Keratinocyte (primary cell): ENCODE results near the gene RPL23. TPM values are rescaled to one million over a fixed set of nuclear protein-coding genes. Genes with fewer than 3 reads are reported as not detected.

ENCODE experiments used
- DNase-seq: peaks from one replicate; pipeline ENCODE4 v3.0.0-alpha.2; 2011; ENCODE audit warnings: low read depth, missing footprints, low spot score
- FAIRE-seq: peaks from 2 replicates; lab custom pipeline; 2011; peaks lifted over from hg19 to GRCh38; lab: Jason Lieb, UNC
- H2AFZ ChIP-seq: 2 replicates; pipeline ENCODE4 v1.6.0; 2012; ENCODE audit warnings: low read length, control low read depth, inconsistent platforms; ENCODE audit not compliant: control insufficient read depth
- H3K27ac ChIP-seq: 2 replicates; pipeline ENCODE4 v1.5.1; 2011; ENCODE audit warnings: low read length; ENCODE audit not compliant: control insufficient read depth, insufficient read depth
- H3K27me3 ChIP-seq: 3 replicates; pipeline ENCODE4 v1.6.0; 2011; ENCODE audit warnings: low read length; ENCODE audit not compliant: control insufficient read depth, insufficient read depth; ENCODE audit errors: extremely low read depth
- H3K36me3 ChIP-seq, 2 experiments: 2 replicates in 1 of 2; 3 replicates in 1 of 2; pipeline ENCODE4 v1.5.1; 2011; ENCODE audit warnings: low read length in 2 of 2, mild to moderate bottlenecking in 1 of 2; ENCODE audit not compliant: control insufficient read depth in 2 of 2, insufficient read depth in 2 of 2; ENCODE audit errors: extremely low read depth in 1 of 2
- H3K4me1 ChIP-seq: 3 replicates; pipeline ENCODE4 v1.5.1; 2011; ENCODE audit warnings: low read length; ENCODE audit not compliant: control insufficient read depth, insufficient read depth; ENCODE audit errors: extremely low read depth
- H3K4me2 ChIP-seq: 3 replicates; pipeline ENCODE4 v1.6.0; 2011; ENCODE audit warnings: low read depth, low read length; ENCODE audit not compliant: control insufficient read depth, insufficient read depth; ENCODE audit errors: extremely low read depth
- H3K4me3 ChIP-seq, 3 experiments: fragments of 200-600 bp in 1 of 3; sonication (generic) in 1 of 3; 2 replicates in 2 of 3; 3 replicates in 1 of 3; pipeline ENCODE4 v1.5.1; 2011 to 2016; ENCODE audit warnings: low read length in 3 of 3, mild to moderate bottlenecking in 3 of 3, control low read depth in 2 of 3, inconsistent platforms in 1 of 3, low read depth in 1 of 3, mixed read lengths in 1 of 3, mixed run types in 1 of 3, moderate library complexity in 1 of 3; ENCODE audit not compliant: control insufficient read depth in 2 of 3, insufficient read depth in 2 of 3; ENCODE audit errors: extremely low read depth in 1 of 3
- H3K79me2 ChIP-seq: 2 replicates; pipeline ENCODE4 v1.6.0; 2012; ENCODE audit warnings: low read length; ENCODE audit not compliant: control insufficient read depth, insufficient read depth
- H3K9ac ChIP-seq: 3 replicates; pipeline ENCODE4 v1.6.0; 2011; ENCODE audit warnings: low read length; ENCODE audit not compliant: control insufficient read depth, insufficient read depth; ENCODE audit errors: extremely low read depth
- H3K9me1 ChIP-seq: 3 replicates; pipeline ENCODE4 v1.6.0; 2011; ENCODE audit warnings: low read length; ENCODE audit not compliant: control insufficient read depth, insufficient read depth; ENCODE audit errors: extremely low read depth
- H3K9me3 ChIP-seq: 2 replicates; pipeline ENCODE4 v1.5.1; 2012; ENCODE audit warnings: low read depth, low read length; ENCODE audit not compliant: control insufficient read depth
- H4K20me1 ChIP-seq: 3 replicates; pipeline ENCODE4 v1.6.0; 2011; ENCODE audit warnings: low read length; ENCODE audit not compliant: control insufficient read depth, insufficient read depth; ENCODE audit errors: extremely low read depth
- CTCF ChIP-seq, 3 experiments: IDR thresholded peaks in 1 of 3; conservative IDR thresholded peaks in 1 of 3; optimal IDR thresholded peaks in 1 of 3; 2 replicates in 2 of 3; 3 replicates in 1 of 3; pipeline versions ENCODE3 to v1.5.1; 2011; ENCODE audit warnings: low read length in 3 of 3, mild to moderate bottlenecking in 3 of 3, moderate library complexity in 2 of 3, control low read depth in 1 of 3, inconsistent platforms in 1 of 3; ENCODE audit not compliant: insufficient read depth in 2 of 3; ENCODE audit errors: extremely low read depth in 1 of 3
- EZH2 ChIP-seq: IDR thresholded peaks from one replicate; pipeline ENCODE4 v1.6.1; 2012; ENCODE audit warnings: inconsistent platforms, mild to moderate bottlenecking, low read length, moderate library complexity
- dilution Hi-C: fragments of 300-500 bp; cut with MboI; formaldehyde crosslinking; loops from one replicate; pipeline ENCODE4 v1.7.0; 2020; ENCODE audit warnings: low sequenced_read_pairs; ENCODE audit not compliant: extremely low pct_ligation_motif_present
- polyA plus RNA-seq, 5 experiments: library from polyadenylated mRNA; depleted of rRNA in 3 of 5; stranded (reverse) in 3 of 5; stranded (forward) in 1 of 5; unstranded in 1 of 5; fragments of >200 nt; gene quantifications; 1 replicate in 1 of 5; 2 replicates in 3 of 5; 3 replicates in 1 of 5; pipeline versions ENCODE4 v1.2.1 to v1.2.3, GENCODE V29; 2011 to 2012; ENCODE audit warnings: missing spikeins in 2 of 5, low read depth in 1 of 5, low replicate concordance in 1 of 5

The RPL23 gene
- polyA plus RNA-seq, 1 donor (not counting 4 experiments of a cell fraction or from before 2014, with no cell fraction given): 2,966 TPM

GRCh38 chr17:38897176-38897575 is 43.7 kb upstream of the RPL23 start:
- H3K27ac ChIP-seq: no peak overlapping the region
- DNase-seq (no peak), FAIRE-seq (no peak)
- no peaks in the 10 kb centered on the region for H4K20me1 ChIP-seq
- dilution Hi-C loops: no loop called here
- peaks cover 3% of the 10 kb centered on the region for H3K79me2 ChIP-seq
- no peak overlapping the region for H2AFZ ChIP-seq
- no peak overlapping the region for H3K4me3 ChIP-seq
- no peaks in the 10 kb centered on the region for H3K27me3 ChIP-seq
- H3K4me1 ChIP-seq: peaks cover 20% of the 10 kb centered on the region
- H3K4me2 ChIP-seq: no peak overlapping the region
- no peak overlapping the region for H3K9ac ChIP-seq
- no peaks in the 10 kb centered on the region for H3K9me3 ChIP-seq
- H3K36me3 ChIP-seq: peaks cover 45 to 49% of the 10 kb centered on the region in 2 experiments
- no peak for TF ChIP-seq CTCF (optimal IDR thresholded peaks at IDR 0.05 in 1 of 3, IDR thresholded peaks at IDR 0.05 in 1 of 3, conservative IDR thresholded peaks at IDR 0.05 in 1 of 3; ENCODE audit: extremely low read depth in 1 of 3, insufficient read depth in 2 of 3, low read length in 3 of 3)
- TF ChIP-seq EZH2: no peak
- H3K9me1 ChIP-seq: no peaks in the 10 kb centered on the region

- no peak for TF ChIP-seq EZH2
- no peak for TF ChIP-seq CTCF (optimal IDR thresholded peaks at IDR 0.05 in 1 of 3, IDR thresholded peaks at IDR 0.05 in 1 of 3, conservative IDR thresholded peaks at IDR 0.05 in 1 of 3; ENCODE audit: extremely low read depth in 1 of 3, insufficient read depth in 2 of 3, low read length in 3 of 3)
- Histone ChIP-seq H3K4me2 (no peak overlapping the region), H3K79me2 (no peaks in the 10 kb centered on the region), H3K9me3 (no peaks in the 10 kb centered on the region), H3K4me1 (peaks cover 19% of the 10 kb centered on the region), H4K20me1 (no peaks in the 10 kb centered on the region), H3K27me3 (no peaks in the 10 kb centered on the region), H3K4me3 (no peak overlapping the region), H2AFZ (no peak overlapping the region), H3K36me3 (peaks cover 51 to 54% of the 10 kb centered on the region in 2 experiments), H3K27ac (no peak overlapping the region), H3K9ac (no peak overlapping the region), H3K9me1 (no peaks in the 10 kb centered on the region)
- dilution Hi-C loops: no loop called here
- DNase-seq (no peak), FAIRE-seq (no peak)
Observed at GRCh38 chr17:38896346-38896954, 42.9 kb upstream of the RPL23 start.
